Astrocyte of the spinal cord (primary cell): Measurements from ENCODE around the gene C2orf92.

Experiments
- DNase-seq: peaks from one replicate; pipeline ENCODE4 v3.0.0; 2011; ENCODE audit warnings: low read depth, low spot score
- H3K4me3 ChIP-seq: 2 replicates; pipeline ENCODE4 v1.5.1; 2011; ENCODE audit warnings: low read depth, mild to moderate bottlenecking, low read length, moderate library complexity
- in situ Hi-C: cut with HindIII; loops from 2 replicates; pipeline ENCODE4 v1.10.0; 2017; ENCODE audit warnings: low sequenced_read_pairs
- TF ChIP-seq, protein P1 (sequence below): IDR thresholded peaks from 2 replicates; pipeline ENCODE4 v1.5.1; 2012; ENCODE audit warnings: low read depth, mild to moderate bottlenecking, low read length, inconsistent platforms

C2orf92 gene

DNA sequence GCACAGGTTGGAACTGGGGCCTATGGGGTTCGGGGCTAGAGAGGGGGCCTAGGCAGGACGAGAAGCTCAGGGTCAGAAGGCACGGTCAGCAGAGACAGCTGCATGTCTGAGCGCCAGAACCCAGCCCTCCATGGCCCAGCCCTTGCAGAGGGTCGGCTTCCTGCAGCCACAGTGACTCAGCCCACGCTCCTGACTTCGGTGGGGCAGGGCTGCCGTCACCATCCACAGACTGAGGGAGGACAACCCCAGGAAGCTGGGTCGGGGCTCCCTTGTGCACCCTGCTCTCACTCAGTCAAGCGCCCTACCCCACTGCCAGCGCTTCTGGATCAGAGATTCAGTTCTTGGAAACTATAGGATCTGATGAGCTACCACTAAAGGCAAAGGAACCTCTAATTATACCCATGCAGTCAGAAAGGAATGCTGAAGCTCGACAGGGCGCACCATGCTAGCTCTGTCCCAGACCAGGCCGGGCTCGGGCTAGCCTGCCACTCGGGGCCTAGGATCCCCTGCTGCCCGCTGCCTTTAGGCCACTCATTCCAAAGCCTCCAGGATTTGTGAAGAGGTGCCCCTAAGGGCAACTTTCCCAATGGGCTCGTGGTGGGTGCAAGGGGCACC lies 8.6 kb upstream of the C2orf92 start:
- peak; percentile 12 for DNase-seq
- no peak overlapping the region for H3K4me3 ChIP-seq
- in situ Hi-C loops = no loop called here
- TF ChIP-seq, protein P1, sequence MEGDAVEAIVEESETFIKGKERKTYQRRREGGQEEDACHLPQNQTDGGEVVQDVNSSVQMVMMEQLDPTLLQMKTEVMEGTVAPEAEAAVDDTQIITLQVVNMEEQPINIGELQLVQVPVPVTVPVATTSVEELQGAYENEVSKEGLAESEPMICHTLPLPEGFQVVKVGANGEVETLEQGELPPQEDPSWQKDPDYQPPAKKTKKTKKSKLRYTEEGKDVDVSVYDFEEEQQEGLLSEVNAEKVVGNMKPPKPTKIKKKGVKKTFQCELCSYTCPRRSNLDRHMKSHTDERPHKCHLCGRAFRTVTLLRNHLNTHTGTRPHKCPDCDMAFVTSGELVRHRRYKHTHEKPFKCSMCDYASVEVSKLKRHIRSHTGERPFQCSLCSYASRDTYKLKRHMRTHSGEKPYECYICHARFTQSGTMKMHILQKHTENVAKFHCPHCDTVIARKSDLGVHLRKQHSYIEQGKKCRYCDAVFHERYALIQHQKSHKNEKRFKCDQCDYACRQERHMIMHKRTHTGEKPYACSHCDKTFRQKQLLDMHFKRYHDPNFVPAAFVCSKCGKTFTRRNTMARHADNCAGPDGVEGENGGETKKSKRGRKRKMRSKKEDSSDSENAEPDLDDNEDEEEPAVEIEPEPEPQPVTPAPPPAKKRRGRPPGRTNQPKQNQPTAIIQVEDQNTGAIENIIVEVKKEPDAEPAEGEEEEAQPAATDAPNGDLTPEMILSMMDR = no peak

- no peak overlapping the region for H3K4me3 ChIP-seq
Measured at GRCh38 chr2:97661927-97662326, 7.6 kb upstream of the C2orf92 start.

GRCh38 chr2:97662386-97662894 lies 7.1 kb upstream of the C2orf92 start:
- TF ChIP-seq, protein P1 = no peak
- no peak for DNase-seq
- in situ Hi-C loops = no loop called here
- H3K4me3 ChIP-seq = peak overlapping the region; percentile 76

More at GRCh38 chr2:97661927-97662326, 7.6 kb upstream of the C2orf92 start:
- TF ChIP-seq, protein P1 = no peak
- in situ Hi-C loops = no loop called here
- no peak for DNase-seq

GRCh38 chr2:97662895-97663625 lies 6.5 kb upstream of the C2orf92 start:
- TF ChIP-seq, protein P1 = no peak
- DNase-seq = peak; percentile 78
- peak overlapping the region; percentile 76 for H3K4me3 ChIP-seq
- in situ Hi-C loops = no loop called here

GRCh38 chr2:97663626-97663961 lies 5.9 kb upstream of the C2orf92 start:
- DNase-seq = no peak
- TF ChIP-seq, protein P1 = no peak
- in situ Hi-C loops = no loop called here
- H3K4me3 ChIP-seq = peak overlapping the region; percentile 76

DNA sequence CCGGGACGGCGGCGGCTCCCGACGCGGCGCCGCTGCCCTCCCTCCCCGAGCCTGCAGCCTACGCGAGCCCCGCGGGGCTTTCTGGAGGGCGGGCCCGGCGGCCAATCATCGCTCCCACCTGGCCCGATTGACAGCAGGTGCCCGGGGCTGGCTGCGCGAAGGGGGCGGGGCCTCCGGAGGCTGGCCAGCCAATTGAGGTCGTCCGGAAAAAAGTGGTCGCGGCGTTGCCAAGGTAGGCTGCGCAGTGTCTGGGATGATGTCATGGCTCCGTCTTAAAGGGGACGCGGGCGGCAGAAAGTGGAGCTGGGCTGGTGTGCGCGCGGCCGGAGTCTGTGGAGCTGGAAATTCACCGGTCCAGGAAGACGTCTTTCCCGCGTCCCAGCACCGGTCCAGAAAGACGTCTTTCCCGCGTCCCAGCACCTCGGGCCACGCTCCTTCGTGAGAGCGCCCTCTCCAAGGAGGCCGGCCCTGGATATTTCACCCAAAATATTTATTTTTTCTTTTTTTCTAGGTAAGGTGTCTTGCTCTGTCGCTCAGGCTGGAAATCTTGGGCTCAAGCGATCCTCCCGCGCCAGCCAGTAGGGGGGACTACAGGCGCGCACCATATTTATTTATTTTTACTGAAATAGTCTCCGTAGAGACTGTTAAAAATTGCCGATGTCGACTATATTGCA lies 5.4 kb upstream of the C2orf92 start, which contains the start of gene ACTR1B:
Gene ACTR1B, minus strand, starts transcription at position 83 of the 674 bp plus-strand sequence. CDS start 154 bp downstream, outside the sequence.
- DNase-seq = peak; percentile 99
- TF ChIP-seq, protein P1 = peak; percentile 67
- in situ Hi-C loops = no loop called here
- peak within 1 kb of the TSS; percentile 76 for H3K4me3 ChIP-seq
